ENCODE results near the gene DNAJC21. TPM values are rescaled to one million over a fixed set of nuclear protein-coding genes. Genes with fewer than 3 reads are reported as not detected.
A peak's percentile ranks its signal among the peaks of the same experiment; 100 is the strongest.

DNAJC21 gene
- total RNA-seq, 1 donor from 2014 or later = 42.4 TPM

DNA sequence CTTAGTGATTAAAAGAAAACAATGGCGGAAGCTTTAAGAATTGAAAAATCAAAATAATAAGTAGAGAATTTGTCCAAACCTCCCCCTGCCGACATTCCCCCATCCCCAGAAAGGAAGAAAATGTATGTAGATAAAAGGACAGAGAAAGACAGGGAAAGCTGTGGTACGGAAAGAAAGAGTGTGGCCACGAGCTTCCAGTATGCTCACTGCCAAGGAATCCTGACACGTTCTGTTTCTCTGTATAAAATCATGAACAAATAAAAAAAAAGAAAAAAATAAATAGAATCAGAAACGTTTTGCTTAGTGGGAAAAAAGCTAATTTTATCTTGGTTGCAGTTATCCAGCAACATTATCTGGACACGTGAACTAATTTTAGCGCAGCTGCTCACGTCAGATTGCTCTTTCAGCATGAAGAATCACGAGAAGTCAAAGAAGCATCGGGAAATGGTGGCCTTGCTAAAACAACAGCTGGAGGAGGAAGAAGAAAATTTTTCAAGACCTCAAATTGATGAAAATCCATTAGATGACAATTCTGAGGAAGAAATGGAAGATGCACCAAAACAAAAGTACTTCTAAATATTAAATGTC, 15.2 kb downstream of the DNAJC21 start:
- no peaks in the 10 kb centered on the region for H3K27me3 ChIP-seq (ENCODE audit: control insufficient read depth, insufficient read depth, low read length)
- no peak overlapping the region for H3K4me3 ChIP-seq (ENCODE audit: low read depth, low read length)
- TF ChIP-seq, protein P1, sequence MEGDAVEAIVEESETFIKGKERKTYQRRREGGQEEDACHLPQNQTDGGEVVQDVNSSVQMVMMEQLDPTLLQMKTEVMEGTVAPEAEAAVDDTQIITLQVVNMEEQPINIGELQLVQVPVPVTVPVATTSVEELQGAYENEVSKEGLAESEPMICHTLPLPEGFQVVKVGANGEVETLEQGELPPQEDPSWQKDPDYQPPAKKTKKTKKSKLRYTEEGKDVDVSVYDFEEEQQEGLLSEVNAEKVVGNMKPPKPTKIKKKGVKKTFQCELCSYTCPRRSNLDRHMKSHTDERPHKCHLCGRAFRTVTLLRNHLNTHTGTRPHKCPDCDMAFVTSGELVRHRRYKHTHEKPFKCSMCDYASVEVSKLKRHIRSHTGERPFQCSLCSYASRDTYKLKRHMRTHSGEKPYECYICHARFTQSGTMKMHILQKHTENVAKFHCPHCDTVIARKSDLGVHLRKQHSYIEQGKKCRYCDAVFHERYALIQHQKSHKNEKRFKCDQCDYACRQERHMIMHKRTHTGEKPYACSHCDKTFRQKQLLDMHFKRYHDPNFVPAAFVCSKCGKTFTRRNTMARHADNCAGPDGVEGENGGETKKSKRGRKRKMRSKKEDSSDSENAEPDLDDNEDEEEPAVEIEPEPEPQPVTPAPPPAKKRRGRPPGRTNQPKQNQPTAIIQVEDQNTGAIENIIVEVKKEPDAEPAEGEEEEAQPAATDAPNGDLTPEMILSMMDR (IDR thresholded peaks at IDR 0.05; ENCODE audit: insufficient read depth, low read length, severe bottlenecking) = no peak
- H3K36me3 ChIP-seq (ENCODE audit: control insufficient read depth, insufficient read depth, low read length) = peaks cover 4% of the 10 kb centered on the region
- DNase-seq (ENCODE audit: low read depth) = no peak
- FAIRE-seq = no peak

DNA sequence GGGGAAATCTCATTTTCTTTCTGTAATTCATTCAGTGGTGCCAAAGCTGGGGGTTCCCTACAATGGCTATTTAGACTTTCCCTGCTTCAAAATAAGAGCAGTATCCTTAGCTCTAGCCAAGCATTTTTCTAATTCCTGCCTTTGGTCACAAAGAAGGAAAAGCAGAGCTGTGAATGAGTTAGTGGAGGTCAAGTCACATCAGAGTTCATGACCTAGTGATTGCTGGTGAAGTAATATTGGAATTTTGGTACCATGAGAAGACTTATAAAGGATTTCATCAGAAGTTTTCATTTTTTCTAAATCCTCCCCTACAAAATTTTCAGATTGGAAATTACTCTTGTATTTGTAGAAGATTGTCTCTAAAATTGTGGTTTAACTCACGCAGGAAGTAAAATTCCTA, 28.0 kb downstream of the DNAJC21 start:
- TF ChIP-seq, protein P1 (IDR thresholded peaks at IDR 0.05; ENCODE audit: insufficient read depth, low read length, severe bottlenecking) = no peak
- DNase-seq (ENCODE audit: low read depth) (no peak), FAIRE-seq (no peak)
- no peaks in the 10 kb centered on the region for H3K27me3 ChIP-seq (ENCODE audit: control insufficient read depth, insufficient read depth, low read length)
- H3K4me3 ChIP-seq (ENCODE audit: low read depth, low read length) = no peak overlapping the region
- H3K36me3 ChIP-seq (ENCODE audit: control insufficient read depth, insufficient read depth, low read length) = no peaks in the 10 kb centered on the region

DNA sequence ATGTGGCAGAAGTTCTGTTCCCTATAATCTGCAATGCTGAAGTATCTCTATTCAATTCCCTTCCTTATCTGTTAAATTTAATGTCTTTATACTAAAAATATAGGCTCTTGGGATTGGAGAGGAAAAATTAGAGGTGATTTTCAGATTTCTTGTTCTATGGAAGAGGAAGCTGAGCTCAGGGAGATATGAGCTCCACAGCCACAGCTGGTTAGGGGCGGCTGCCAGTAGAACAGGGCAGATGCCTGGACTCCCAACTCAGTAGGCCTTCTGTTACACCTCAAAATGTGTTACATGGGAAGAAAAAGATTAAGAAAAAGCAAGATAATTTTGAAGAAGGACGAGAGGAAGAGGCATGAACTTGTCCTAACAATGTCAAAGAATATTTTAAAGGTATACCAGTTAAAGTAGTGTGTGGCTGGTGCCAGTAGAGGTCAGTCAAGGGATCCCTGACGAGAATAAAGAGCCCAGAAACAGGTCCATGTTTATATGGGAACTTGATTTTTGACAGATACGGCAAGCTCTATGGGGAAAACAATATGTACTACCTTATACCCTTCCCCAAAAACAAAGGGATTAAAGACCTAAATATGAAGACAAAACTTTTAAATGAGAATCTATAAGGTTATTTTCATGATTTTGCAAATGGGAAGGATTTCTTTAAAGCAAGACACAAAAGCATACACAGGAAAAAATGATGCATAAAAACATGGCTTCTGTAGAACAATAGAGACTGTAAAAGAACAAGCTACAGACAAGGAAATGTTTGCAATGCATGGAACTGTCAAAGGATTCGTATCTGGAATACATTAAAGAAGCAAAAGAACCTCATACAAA, 28.7 kb downstream of the DNAJC21 start:
- FAIRE-seq = no peak
- Histone ChIP-seq H3K27me3 (ENCODE audit: control insufficient read depth, insufficient read depth, low read length) (no peaks in the 10 kb centered on the region), H3K36me3 (ENCODE audit: control insufficient read depth, insufficient read depth, low read length) (no peaks in the 10 kb centered on the region), H3K4me3 (ENCODE audit: low read depth, low read length) (no peak overlapping the region)
- TF ChIP-seq, protein P1 (IDR thresholded peaks at IDR 0.05; ENCODE audit: insufficient read depth, low read length, severe bottlenecking) = peak; percentile 53
- DNase-seq (ENCODE audit: low read depth) = peak; percentile 32

DNA sequence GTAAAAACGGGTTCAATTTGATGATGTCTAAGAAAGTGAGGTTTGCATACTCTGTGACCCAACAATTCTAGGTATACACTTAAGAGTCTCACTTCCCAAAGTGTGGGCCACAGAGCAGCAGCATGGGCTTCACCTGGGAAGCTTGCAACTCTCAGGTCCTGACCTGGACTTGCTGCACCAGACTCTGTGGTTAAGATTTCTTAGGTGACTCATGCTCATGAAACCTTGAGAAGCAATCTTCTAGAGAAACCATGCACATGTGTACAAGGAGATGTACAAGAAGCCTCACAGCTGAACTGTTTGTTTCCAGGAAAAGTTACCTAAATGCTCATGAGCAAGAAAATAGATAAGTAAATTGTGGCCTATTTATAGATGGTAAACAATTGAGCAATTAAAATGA, 30.0 kb downstream of the DNAJC21 start:
- TF ChIP-seq, protein P1 (IDR thresholded peaks at IDR 0.05; ENCODE audit: insufficient read depth, low read length, severe bottlenecking) = no peak
- DNase-seq (ENCODE audit: low read depth) (peak; percentile 70), FAIRE-seq (no peak)
- Histone ChIP-seq H3K27me3 (ENCODE audit: control insufficient read depth, insufficient read depth, low read length) (no peaks in the 10 kb centered on the region), H3K4me3 (ENCODE audit: low read depth, low read length) (no peak overlapping the region), H3K36me3 (ENCODE audit: control insufficient read depth, insufficient read depth, low read length) (no peaks in the 10 kb centered on the region)

DNA sequence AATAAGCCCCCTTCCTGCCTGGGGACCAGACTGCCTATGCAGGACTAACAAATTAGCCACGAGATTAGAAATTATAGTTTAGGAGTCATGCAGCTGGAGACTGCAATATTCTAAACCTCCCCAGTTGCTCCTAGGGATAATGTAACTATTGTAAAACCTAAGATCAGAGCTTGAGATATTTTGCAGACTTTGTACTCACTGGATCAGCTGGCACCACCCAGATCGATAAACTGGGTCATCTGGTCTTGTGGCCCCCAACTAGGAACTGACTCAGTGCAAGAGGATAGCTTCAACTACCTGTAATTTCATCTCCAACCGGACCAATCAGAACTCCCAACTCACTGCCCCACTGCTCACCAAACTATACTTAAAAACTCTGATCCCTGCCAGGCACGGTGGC, 38.2 kb downstream of the DNAJC21 start:
- no peak for DNase-seq (ENCODE audit: low read depth)
- TF ChIP-seq, protein P1 (IDR thresholded peaks at IDR 0.05; ENCODE audit: insufficient read depth, low read length, severe bottlenecking) = no peak
- FAIRE-seq = no peak
- Histone ChIP-seq H3K36me3 (ENCODE audit: control insufficient read depth, insufficient read depth, low read length) (no peaks in the 10 kb centered on the region), H3K27me3 (ENCODE audit: control insufficient read depth, insufficient read depth, low read length) (no peaks in the 10 kb centered on the region), H3K4me3 (ENCODE audit: low read depth, low read length) (no peak overlapping the region)

All from bronchial epithelial cell (primary cell).